ACC112 (cell line): Measurements from ENCODE around the gene BRDT.

Experiments used
- H2AFZ ChIP-seq: fragments of 200-600 bp; sonication (generic); one replicate; pipeline ENCODE4 v1.6.0; 2017; ENCODE audit warnings: antibody characterized with exemption, low read length; ENCODE audit not compliant: unreplicated experiment
- H3K27ac ChIP-seq: fragments of 200-600 bp; sonication (generic); 2 replicates; pipeline ENCODE4 v1.5.1; 2014; ENCODE audit warnings: low read depth, mild to moderate bottlenecking, antibody characterized with exemption, low read length, moderate library complexity
- H3K27me3 ChIP-seq: fragments of 200-600 bp; sonication (generic); 2 replicates; pipeline ENCODE4 v1.6.1; 2014; ENCODE audit warnings: mild to moderate bottlenecking, antibody characterized with exemption, low read length, moderate library complexity, mixed read lengths; ENCODE audit not compliant: insufficient read depth
- H3K36me3 ChIP-seq: fragments of 200-600 bp; sonication (generic); 2 replicates; pipeline ENCODE4 v1.6.1; 2016; ENCODE audit warnings: mild to moderate bottlenecking, antibody characterized with exemption, low read length, moderate library complexity, mixed read lengths; ENCODE audit not compliant: insufficient read depth
- H3K4me1 ChIP-seq: fragments of 200-600 bp; sonication (generic); one replicate; pipeline ENCODE4 v1.6.1; 2016; ENCODE audit warnings: low read length, mixed read lengths; ENCODE audit not compliant: insufficient read depth, unreplicated experiment, control insufficient read depth
- H3K4me3 ChIP-seq: fragments of 200-600 bp; sonication (generic); 2 replicates; pipeline ENCODE4 v1.5.1; 2014; ENCODE audit warnings: mild to moderate bottlenecking, low read depth, low read length
- H3K79me2 ChIP-seq: fragments of 200-600 bp; sonication (generic); one replicate; pipeline ENCODE4 v1.6.0; 2016; ENCODE audit warnings: low read length; ENCODE audit not compliant: control insufficient read depth, unreplicated experiment, insufficient read depth

The BRDT gene

GRCh38 chr1:92030656-92031107, 81.5 kb downstream of the BRDT start:
- Histone ChIP-seq H3K36me3 (no peaks in the 10 kb centered on the region), H3K27me3 (no peaks in the 10 kb centered on the region), H3K4me3 (no peak overlapping the region; the same call in 1 of the 2 replicates), H3K4me1 (no peaks in the 10 kb centered on the region), H3K79me2 (no peaks in the 10 kb centered on the region), H3K27ac (no peak overlapping the region), H2AFZ (no peak overlapping the region)

GRCh38 chr1:92031281-92032110, 82.3 kb downstream of the BRDT start:
- no peak overlapping the region for H3K4me3 ChIP-seq
- H3K27me3 ChIP-seq: no peaks in the 10 kb centered on the region
- no peaks in the 10 kb centered on the region for H3K79me2 ChIP-seq
- no peaks in the 10 kb centered on the region for H3K36me3 ChIP-seq
- H2AFZ ChIP-seq: no peak overlapping the region
- no peaks in the 10 kb centered on the region for H3K4me1 ChIP-seq
- H3K27ac ChIP-seq: no peak overlapping the region

- H3K4me3 ChIP-seq: no peak overlapping the region
- no peaks in the 10 kb centered on the region for H3K79me2 ChIP-seq
- H3K27ac ChIP-seq: no peak overlapping the region
- no peak overlapping the region for H2AFZ ChIP-seq
- no peaks in the 10 kb centered on the region for H3K36me3 ChIP-seq
- H3K27me3 ChIP-seq: no peaks in the 10 kb centered on the region
- no peaks in the 10 kb centered on the region for H3K4me1 ChIP-seq
Observed at GRCh38 chr1:92037400-92037799, 88.2 kb downstream of the BRDT start.

GRCh38 chr1:92038695-92039346, 89.6 kb downstream of the BRDT start:
- Histone ChIP-seq H3K79me2 (no peaks in the 10 kb centered on the region), H3K4me1 (no peaks in the 10 kb centered on the region), H3K36me3 (no peaks in the 10 kb centered on the region), H3K27ac (no peak overlapping the region), H2AFZ (no peak overlapping the region), H3K27me3 (no peaks in the 10 kb centered on the region), H3K4me3 (no peak overlapping the region)

- no peak overlapping the region for H3K27ac ChIP-seq
- H3K36me3 ChIP-seq: no peaks in the 10 kb centered on the region
- H3K4me1 ChIP-seq: no peaks in the 10 kb centered on the region
- H3K79me2 ChIP-seq: no peaks in the 10 kb centered on the region
- no peaks in the 10 kb centered on the region for H3K27me3 ChIP-seq
- H2AFZ ChIP-seq: no peak overlapping the region
- no peak overlapping the region for H3K4me3 ChIP-seq
Observed at GRCh38 chr1:92040971-92041370, 91.8 kb downstream of the BRDT start.

- Histone ChIP-seq H3K4me3 (no peak overlapping the region), H3K27me3 (no peaks in the 10 kb centered on the region), H3K79me2 (no peaks in the 10 kb centered on the region), H3K4me1 (no peaks in the 10 kb centered on the region), H3K36me3 (no peaks in the 10 kb centered on the region), H3K27ac (no peak overlapping the region), H2AFZ (no peak overlapping the region)
Observed at GRCh38 chr1:92043621-92044020, 94.4 kb downstream of the BRDT start.

GRCh38 chr1:92045766-92046495, 96.7 kb downstream of the BRDT start:
- no peaks in the 10 kb centered on the region for H3K36me3 ChIP-seq
- no peak overlapping the region for H2AFZ ChIP-seq
- H3K4me3 ChIP-seq: no peak overlapping the region
- no peaks in the 10 kb centered on the region for H3K4me1 ChIP-seq
- no peaks in the 10 kb centered on the region for H3K79me2 ChIP-seq
- H3K27ac ChIP-seq: no peak overlapping the region
- H3K27me3 ChIP-seq: no peaks in the 10 kb centered on the region

- H3K4me3 ChIP-seq: no peak overlapping the region
- H3K27me3 ChIP-seq: no peaks in the 10 kb centered on the region
- no peaks in the 10 kb centered on the region for H3K4me1 ChIP-seq
- H3K27ac ChIP-seq: no peak overlapping the region
- H2AFZ ChIP-seq: no peak overlapping the region
- no peaks in the 10 kb centered on the region for H3K79me2 ChIP-seq
- no peaks in the 10 kb centered on the region for H3K36me3 ChIP-seq
Observed at GRCh38 chr1:92051948-92052347, 102.7 kb downstream of the BRDT start.
